Measurements from ENCODE around the gene SND1.

SND1 gene

GRCh38 chr7:127803626-127804025, 151.6 kb downstream of the SND1 start:
- DNase-seq (ENCODE audit: low spot score), result no peak

- no peak for DNase-seq (ENCODE audit: low spot score)
Observed at GRCh38 chr7:127807340-127807739, 155.3 kb downstream of the SND1 start.

GRCh38 chr7:127807829-127808228, 155.8 kb downstream of the SND1 start:
- no peak for DNase-seq (ENCODE audit: low spot score)

GRCh38 chr7:127809261-127809702, 157.3 kb downstream of the SND1 start:
- peak; percentile 82 for DNase-seq (ENCODE audit: low spot score)

GRCh38 chr7:127810113-127810512, 158.1 kb downstream of the SND1 start:
- no peak for DNase-seq (ENCODE audit: low spot score)

DNA sequence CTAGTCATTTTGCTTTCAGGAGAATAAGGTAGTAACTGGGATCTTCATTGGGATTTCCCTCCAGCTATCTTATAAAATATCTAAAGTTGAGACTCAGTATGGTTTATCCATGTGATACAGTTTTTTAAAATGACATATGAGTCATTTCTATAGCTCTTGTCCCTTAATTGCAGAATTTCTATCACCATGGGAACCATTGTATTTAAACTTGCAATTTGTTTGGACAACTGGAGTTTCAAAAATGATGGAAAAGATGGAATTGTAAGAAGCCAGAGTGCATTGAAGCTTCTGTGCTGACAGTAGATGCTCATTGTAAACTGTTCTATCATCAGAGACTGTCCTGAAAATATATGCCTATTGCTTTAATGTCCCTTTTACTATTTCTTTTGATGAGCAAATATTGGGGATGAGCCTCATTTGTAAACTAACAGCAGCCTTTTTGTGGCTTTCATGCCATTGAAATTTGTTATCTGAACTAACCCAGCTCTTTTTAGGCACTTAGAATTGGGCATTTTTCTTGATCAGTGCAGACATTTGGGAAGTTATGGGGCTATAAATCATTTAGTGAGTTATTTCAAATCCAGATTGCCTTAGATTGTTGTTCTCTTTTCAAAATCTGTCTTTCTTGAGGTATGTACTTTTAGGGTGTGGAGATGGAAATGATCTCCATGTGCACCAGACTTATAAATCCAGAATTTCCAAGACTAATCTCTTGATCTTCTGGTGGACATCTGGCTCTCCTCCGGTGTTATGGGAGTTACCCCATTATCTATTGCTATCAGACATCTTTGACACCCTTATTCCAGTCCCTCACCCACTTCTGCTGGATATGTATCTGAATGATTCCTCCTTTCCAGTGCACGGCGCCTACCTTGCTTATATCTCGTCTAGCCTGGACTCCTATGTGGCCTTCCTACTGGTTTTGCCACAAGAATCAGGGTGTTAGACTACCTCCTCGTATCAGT, 159.0 kb downstream of the SND1 start:
- DNase-seq (ENCODE audit: low spot score), result no peak

DNA sequence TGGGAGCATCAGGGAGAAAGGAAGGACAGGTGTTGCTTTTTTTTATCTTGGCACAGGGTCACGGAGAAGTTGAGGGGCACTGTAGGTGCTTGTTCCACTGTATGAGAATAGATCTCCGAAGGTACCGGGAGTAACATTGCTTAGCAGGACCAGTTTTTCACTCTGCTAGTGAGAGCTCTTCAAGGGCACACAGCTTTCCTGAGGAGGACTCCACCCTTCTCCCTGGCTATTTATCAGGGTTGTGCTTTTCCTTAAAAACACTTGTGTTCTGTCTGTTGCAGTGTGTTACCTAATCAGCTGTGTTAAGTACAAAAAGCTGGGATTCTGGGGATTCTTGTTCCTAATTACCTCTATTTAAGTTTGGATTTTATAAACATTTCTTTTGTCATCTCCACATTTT, 160.5 kb downstream of the SND1 start:
- no peak for DNase-seq (ENCODE audit: low spot score)

- no peak for DNase-seq (ENCODE audit: low spot score)
Observed at GRCh38 chr7:127813991-127814541, 162.1 kb downstream of the SND1 start.

GRCh38 chr7:127815631-127816145, 163.7 kb downstream of the SND1 start:
- no peak for DNase-seq (ENCODE audit: low spot score)

GRCh38 chr7:127816354-127817190, 164.6 kb downstream of the SND1 start:
- DNase-seq (ENCODE audit: low spot score), result no peak

GRCh38 chr7:127817466-127817865, 165.5 kb downstream of the SND1 start:
- no peak for DNase-seq (ENCODE audit: low spot score)

GRCh38 chr7:127818306-127818705, 166.3 kb downstream of the SND1 start:
- DNase-seq (ENCODE audit: low spot score), result no peak

GRCh38 chr7:127819975-127820731, 168.2 kb downstream of the SND1 start:
- peak; percentile 68 for DNase-seq (ENCODE audit: low spot score)

GRCh38 chr7:127820732-127821085, 168.7 kb downstream of the SND1 start:
- no peak for DNase-seq (ENCODE audit: low spot score)

- no peak for DNase-seq (ENCODE audit: low spot score)
Observed at GRCh38 chr7:127821146-127821545, 169.2 kb downstream of the SND1 start.

DNA sequence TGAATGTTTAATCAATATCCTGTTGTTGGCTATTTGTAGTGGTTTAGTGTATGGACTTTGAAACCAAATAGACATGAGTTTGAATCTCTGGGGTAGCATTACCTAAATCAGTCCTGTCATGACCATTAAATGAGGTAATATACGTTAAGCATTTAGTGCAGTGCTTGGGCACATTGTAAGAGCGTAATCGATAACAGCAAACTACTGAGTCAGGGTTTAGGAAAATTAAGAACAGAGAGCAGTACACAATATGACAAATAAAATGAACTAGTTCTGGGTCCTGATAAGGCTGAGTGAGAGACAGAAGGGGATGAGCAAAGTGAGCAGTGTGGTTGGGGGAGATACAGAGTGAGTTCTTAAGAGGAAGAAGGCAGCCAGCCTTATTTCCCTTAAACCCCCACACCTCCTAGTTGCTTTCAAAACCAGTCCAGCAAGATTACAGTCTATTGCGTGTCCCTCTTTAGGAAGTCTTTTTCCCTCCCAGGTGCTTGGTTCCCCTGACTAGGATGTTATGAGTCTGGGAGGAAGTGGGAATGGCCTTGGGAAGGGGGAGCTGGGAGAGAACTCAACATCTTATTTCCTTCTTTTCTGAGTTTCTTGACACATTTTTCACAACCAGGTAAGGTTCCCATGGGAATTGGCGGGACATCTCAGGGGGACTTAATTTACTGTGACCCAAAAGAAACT, 171.0 kb downstream of the SND1 start:
- no peak for DNase-seq (ENCODE audit: low spot score)

DNA sequence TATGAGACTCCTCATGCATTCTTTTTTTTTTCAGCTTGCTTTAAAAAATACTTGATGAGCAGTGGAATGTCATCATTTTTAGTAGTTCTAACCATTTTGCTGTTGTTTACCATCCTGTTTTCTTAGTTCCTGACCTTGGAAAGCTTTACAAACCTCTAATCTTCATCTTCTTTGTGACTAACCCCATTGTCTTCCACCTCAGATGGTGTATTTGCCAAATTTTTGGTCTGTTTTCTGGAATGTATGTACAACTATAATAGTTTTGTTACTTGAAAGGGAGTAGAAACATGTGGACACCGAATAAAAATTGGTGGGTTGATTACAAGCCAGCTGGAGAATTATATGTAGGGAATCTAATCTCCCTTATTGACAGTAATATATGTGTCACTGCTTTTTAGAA, 172.7 kb downstream of the SND1 start:
- peak; percentile 71 for DNase-seq (ENCODE audit: low spot score)

DNA sequence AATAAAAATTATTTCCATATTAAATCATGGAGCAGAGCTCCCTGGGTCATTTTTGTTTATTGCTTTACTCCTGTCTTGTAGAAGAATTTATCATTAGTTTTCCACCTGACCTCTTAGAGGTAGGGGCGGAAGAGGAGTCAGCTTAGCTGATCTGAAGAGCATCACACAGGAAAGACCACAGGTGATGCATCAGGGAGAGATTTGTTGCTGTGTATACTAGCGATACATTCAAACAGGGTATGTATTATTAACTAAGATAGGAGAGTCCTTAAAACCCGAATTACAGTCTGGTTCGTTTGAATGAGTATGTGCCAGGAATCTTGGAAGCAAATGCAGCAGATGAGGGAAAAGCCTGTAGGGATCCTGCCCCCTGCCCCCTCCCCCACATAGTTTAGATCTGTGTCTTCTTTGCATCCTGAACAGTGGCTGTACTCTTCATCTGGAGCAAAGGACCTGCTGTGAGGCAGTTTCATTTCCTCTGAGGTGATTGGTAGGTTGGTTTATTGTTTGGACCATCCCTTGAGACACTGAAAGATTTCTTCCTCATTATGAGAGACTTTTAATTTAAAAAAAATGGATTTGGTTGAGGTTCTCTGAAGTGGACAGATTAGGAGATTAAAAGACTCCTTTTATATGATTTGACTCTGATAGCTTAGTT, 177.0 kb downstream of the SND1 start:
- no peak for DNase-seq (ENCODE audit: low spot score)

- no peak for DNase-seq (ENCODE audit: low spot score)
Observed at GRCh38 chr7:127831318-127832219, 179.6 kb downstream of the SND1 start.
